Hepatocyte (in vitro differentiated cells): ENCODE data around the gene UPP1.

Source experiments
- CTCF ChIP-seq: fragments of 200-600 bp; sonication (generic); IDR thresholded peaks from 2 replicates; pipeline ENCODE4 v1.5.1; 2016; ENCODE audit warnings: antibody characterized with exemption, mild to moderate bottlenecking; ENCODE audit not compliant: poor library complexity
- EZH2 ChIP-seq: fragments of 200-600 bp; sonication (generic); IDR thresholded peaks from 2 replicates; pipeline ENCODE4 v1.6.1; 2016; ENCODE audit warnings: antibody characterized with exemption, mild to moderate bottlenecking, borderline replicate concordance

- TF ChIP-seq CTCF (no peak), EZH2 (no peak)
Observed at GRCh38 chr7:48040944-48041652, 48.0 kb upstream of the UPP1 start.
